Activated T-cell treated with anti-CD3 and anti-CD28 coated beads for 24 hours (primary cell): Measurements from ENCODE around the gene BHLHE40.

Experiments used
- DNase-seq: peaks from one replicate; pipeline ENCODE4 v3.0.0-alpha.2; 2020; ENCODE audit warnings: low read depth

Gene BHLHE40

DNA sequence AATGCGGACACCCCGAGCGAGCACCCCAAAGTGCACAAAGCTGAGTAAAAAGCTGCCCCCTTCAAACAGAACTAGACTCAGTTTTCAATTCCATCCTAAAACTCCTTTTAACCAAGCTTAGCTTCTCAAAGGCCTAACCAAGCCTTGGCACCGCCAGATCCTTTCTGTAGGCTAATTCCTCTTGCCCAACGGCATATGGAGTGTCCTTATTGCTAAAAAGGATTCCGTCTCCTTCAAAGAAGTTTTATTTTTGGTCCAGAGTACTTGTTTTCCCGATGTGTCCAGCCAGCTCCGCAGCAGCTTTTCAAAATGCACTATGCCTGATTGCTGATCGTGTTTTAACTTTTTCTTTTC, 5.3 kb downstream of the BHLHE40 start:
- no peak for DNase-seq

DNA sequence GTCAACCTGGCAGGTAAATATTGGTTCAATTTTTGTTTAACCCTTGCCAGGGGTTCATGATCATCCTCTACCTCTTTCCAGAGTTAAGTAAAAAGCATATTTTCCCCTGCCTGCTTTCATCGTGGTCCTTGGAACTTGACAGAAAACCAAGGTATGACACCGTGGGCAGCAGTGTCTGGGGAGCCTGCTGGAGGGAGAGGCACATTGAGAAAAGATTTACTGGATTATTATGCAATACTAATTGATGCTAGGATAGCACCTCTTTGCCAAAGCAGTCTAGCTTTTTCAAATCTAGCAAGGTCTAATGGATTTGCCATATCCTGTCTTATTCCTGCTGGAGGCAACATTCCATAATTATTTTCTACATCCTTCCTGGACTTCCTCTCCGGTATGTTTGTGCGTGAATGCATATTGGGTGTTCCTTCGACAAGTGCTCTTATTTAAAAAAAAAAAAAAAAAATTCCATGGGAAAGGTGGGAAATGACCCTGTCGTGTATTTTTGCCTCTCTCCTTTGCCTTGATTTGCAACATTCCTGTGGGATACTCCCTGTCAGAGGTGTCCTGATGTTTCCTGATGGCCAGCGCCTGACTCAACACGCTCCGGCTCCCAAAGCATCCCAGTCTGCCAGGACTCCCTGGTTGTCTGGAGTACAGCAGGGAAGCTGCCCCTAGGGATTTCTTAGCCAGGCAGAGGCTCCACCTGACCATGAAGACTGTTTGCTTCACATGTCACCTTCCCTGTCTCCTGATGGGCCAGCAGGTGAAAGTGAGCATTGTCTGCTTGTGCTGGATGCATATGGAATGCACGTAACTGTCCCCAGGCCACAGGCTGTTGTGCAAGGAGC, 6.3 kb downstream of the BHLHE40 start:
- no peak for DNase-seq

GRCh38 chr3:4986175-4986781, 7.0 kb downstream of the BHLHE40 start:
- no peak for DNase-seq

DNA sequence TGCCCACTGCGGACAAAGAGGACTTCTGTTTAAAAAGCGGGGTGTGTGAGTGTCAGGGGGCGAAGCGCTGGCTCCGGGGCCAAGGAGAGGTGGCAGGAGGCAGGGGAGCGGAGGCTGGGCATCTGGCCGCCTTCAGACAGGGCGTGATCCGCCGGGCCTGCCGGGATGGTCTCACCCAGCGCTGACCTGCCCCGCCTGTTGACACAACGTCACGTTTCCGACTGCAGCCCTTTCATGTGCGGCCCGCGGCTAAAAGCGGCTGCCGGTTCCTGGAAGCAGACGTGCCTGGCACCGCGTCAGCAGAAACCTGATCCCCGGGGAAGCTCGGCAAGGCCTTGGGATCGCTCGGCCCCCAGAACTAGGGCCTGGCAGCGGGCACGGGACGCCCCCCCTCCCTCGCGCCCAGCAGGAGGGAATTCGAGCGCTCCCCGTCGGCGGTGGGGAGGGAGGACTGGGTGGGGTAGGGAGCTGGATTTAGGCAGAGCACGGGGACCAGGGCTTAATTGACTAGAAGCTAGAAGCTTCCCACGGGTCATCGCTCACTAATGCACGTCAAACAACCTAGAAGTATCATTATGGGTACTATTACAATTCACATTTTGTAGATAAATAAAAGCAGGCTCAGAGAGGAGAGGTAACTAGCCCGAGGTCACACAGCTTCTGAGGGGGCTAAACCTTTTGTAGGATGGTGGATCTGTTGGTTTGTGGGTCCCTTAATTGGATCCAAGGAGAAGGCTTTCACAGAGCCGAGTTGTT, 7.7 kb downstream of the BHLHE40 start:
- DNase-seq = peak; percentile 42

- DNase-seq = no peak
Observed at GRCh38 chr3:4987538-4988296, 8.5 kb downstream of the BHLHE40 start.

- no peak for DNase-seq
Observed at GRCh38 chr3:4988983-4989834, 10.0 kb downstream of the BHLHE40 start.

GRCh38 chr3:4990069-4990468, 10.8 kb downstream of the BHLHE40 start:
- no peak for DNase-seq

GRCh38 chr3:4992118-4992517, 12.9 kb downstream of the BHLHE40 start:
- DNase-seq = no peak

GRCh38 chr3:4993276-4994143, 14.3 kb downstream of the BHLHE40 start:
- no peak for DNase-seq

DNA sequence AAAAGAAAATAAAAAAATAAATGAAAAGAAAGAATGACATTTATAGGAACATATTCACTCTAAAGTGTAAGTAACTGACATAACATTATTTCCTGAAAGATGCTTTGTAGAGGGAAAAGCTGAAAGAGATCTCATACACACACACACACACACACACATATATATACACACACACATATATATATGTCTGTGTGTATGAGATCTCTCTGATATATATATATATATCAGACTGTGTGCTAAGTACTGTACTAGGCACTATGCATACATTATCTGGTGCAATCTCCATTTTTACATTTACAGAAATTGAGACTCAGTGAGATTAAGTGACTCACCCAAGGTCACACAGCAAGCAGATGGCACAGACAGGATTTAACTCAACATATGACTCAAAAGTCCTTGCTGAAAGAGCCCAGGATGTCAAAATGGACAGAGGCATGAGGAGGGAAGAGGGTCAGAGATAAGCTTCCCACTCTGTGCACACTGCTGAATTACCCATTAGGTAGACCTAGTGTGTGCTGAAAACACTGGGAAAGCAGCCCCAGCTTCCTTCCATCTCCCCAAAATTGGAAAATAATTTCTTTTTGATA, 15.0 kb downstream of the BHLHE40 start:
- DNase-seq = no peak

- DNase-seq = no peak
Observed at GRCh38 chr3:4994823-4995499, 15.7 kb downstream of the BHLHE40 start.

DNA sequence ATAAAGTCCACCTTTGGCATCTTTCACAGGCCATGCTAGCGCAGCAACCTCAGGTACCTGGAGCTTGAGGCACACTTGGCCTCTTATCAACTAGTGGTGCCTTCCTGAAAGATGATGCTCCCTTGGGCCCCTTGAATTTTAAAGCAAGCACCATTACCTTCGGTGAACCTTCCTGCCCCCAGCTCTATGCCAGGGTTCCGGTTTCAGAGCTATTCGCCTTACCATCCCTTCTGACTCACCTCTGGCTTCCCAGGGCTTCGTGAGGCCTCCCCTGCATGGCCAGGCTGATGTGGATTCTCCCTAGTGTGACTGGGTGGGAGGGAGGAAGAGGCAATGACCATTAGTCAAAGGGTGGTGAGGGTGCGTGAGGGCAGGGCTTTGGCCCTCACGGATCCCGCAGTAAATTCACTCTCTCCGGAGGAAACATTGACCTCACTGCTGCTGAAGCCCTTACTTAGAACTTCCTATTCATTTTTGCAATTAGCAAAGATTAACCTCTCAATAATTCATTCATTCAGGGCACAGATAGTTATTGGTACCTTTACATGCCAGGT, 16.3 kb downstream of the BHLHE40 start:
- no peak for DNase-seq

GRCh38 chr3:4996223-4996765, 17.1 kb downstream of the BHLHE40 start:
- DNase-seq = no peak

DNA sequence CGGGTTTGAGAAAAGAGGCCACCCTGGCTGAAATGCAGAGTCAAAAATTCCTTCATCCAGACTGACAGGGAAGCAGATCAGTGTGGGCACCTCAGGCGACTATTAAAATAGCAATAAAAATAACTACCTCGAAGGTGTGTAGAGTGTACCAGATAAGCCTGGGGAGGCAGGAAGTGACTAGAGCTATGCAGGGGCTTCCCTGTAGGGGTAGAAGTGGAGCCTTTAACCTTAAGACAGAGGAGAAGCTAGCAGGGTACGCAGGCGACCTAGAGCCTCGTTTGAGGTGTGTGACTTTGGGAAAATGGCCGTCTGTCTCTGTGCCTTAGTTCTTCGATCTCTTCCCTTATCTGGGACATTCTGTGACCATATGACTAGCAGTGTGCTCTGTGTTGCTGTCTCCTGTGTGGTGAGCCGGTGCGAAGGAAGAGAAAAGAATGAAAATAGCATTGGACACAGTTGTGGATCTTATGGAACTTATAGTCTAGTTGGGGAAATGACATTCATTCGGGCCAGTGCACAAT, 17.6 kb downstream of the BHLHE40 start:
- DNase-seq = no peak

DNA sequence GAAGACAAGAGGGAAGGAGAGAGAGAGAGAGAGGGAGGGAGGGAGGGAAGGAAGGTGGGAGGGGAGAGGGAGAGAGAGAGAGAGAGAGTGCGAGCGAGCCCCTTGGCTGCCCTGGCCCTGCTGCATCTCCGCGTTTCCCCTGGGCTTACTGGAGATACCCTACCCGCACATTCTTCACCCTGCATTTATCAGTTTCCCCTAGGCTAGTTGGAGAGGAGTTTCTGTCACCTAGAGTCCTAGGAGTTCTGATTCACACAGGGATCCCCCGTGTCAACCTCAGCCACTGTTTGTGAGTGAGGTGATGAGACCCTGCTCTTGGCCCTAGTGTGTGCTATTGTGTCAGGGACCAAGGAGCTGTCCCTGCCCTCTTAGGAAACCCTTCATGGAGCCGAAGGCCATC, 18.7 kb downstream of the BHLHE40 start:
- no peak for DNase-seq

DNA sequence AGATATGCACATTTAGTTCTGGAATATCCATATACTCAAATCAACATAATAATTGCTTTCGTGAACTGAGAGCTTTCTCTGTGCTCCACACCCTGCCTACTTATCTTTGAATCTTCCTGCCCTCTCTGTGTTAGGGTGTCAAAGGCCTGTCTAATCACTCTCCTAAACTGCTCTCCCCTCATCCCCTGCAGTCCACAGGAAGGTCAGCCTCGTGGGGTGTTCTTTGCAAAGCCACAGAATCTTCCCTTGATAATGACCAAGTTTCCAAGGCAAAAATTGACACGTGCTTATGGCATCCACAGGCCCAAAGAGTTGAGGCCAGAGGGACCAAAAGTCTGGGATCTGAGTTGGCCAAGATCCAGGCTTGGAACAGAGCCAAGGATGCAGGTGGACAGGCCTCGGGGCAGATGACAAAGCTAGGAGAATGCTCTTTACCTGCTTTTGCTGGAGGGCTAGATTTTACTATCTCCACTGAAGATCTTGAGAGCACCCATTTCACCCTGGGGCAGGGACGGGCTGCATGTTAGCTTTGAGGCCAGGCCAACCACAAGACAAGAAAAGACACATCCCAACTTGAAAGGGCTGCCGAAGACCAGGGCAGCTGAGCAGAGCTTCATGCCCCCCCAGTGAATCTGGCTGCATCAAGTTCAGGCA, 20.4 kb downstream of the BHLHE40 start:
- DNase-seq = no peak

- DNase-seq = no peak
Observed at GRCh38 chr3:5001135-5001534, 21.9 kb downstream of the BHLHE40 start.

DNA sequence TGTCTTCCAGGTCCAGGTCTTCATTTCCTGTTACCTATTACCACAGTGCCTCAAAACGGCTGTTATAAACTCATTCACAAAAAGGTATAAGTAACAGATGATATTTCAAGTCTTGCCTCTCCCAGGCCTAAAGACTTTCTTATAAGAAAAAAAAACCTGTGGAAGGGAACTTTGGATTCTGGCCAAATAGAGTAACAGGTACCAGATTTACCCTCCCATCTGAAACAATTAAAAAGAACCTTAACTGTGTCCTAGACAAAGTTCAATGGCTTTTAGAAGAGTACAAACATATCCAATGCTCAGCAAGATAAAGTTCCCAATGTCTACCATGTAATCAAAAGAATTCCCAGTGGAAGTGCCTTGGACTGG, 22.6 kb downstream of the BHLHE40 start:
- DNase-seq = no peak
